HCT116 (cell line): ENCODE measurements around the gene MECP2. TPM values are rescaled to one million over a fixed set of nuclear protein-coding genes. Genes with fewer than 3 reads are reported as not detected.

ENCODE experiments used
- ATAC-seq: fragments of 200-7000 bp; cut with Tn5 transposase; 2 replicates; pipeline ENCODE4 v1.9.1; 2020; ENCODE audit warnings: mild to moderate bottlenecking, moderate library complexity
- BruUV-seq: library from RNA; stranded (reverse); fragments of 400-500 nt; replicated peaks from 2 replicates; lab custom pipeline; 2021; lab: Mats Ljungman, UMichigan
- CTCF ChIA-PET: fragments of 300-600 bp; sonication (Branson Sonifier 250); formaldehyde crosslinking; loops from one replicate; lab custom pipeline; 2021; ENCODE audit warnings: antibody characterized with exemption; lab: Charles Lee
- POLR2A ChIA-PET: fragments of 300-600, 350-600 bp; sonication (Branson Sonifier 250); formaldehyde crosslinking; loops from one replicate; lab custom pipeline; 2021; ENCODE audit warnings: antibody characterized with exemption; lab: Charles Lee
- RAD21 ChIA-PET, 2 experiments: fragments of 300-600 bp; sonication (Branson Sonifier 250); formaldehyde crosslinking; loops; one replicate each; lab custom pipeline; 2023; ENCODE audit warnings: low total read pairs in 2 of 2; ENCODE audit not compliant: uncharacterized antibody in 2 of 2, unreplicated experiment in 2 of 2, low non-redundant PET in 1 of 2; lab: Charles Lee
- DNase-seq: peaks from one replicate; pipeline ENCODE4 v3.0.0-alpha.2; 2010; ENCODE audit warnings: low read depth, low spot score
- H2AFZ ChIP-seq: fragments of 200-600 bp; shearing (Covaris generic), sonication (generic); 2 replicates; pipeline ENCODE4 v1.6.1; 2017; ENCODE audit warnings: low read depth, mixed run types, mixed read lengths, antibody characterized with exemption, low read length; ENCODE audit not compliant: poor library complexity, severe bottlenecking
- H3K27ac ChIP-seq: 2 replicates; pipeline ENCODE4 v1.5.1; 2012; ENCODE audit warnings: low read depth, low read length
- H3K27me3 ChIP-seq: fragments of 200-600 bp; sonication (generic); 2 replicates; pipeline ENCODE4 v1.6.1; 2016; ENCODE audit warnings: mixed run types, low read length, mixed read lengths; ENCODE audit not compliant: insufficient read depth
- H3K36me3 ChIP-seq, 2 experiments: fragments of 200-500 bp in 1 of 2; fragments of 200-600 bp in 1 of 2; sonication (Bioruptor generic) in 1 of 2; sonication (generic) in 1 of 2; 2 replicates each; pipeline versions ENCODE4 v1.5.1 to v1.6.1; 2014 to 2016; ENCODE audit warnings: low read length in 2 of 2, inconsistent platforms in 1 of 2, mixed read lengths in 1 of 2, mixed run types in 1 of 2; ENCODE audit not compliant: insufficient read depth in 2 of 2, control insufficient read depth in 1 of 2
- H3K4me1 ChIP-seq, 2 experiments: fragments of 200-600 bp in 1 of 2; sonication (generic) in 1 of 2; 2 replicates each; pipeline versions ENCODE4 v1.5.1 to v1.6.1; 2012 to 2017; ENCODE audit warnings: low read length in 2 of 2, inconsistent platforms in 1 of 2, mild to moderate bottlenecking in 1 of 2, mixed read lengths in 1 of 2, mixed run types in 1 of 2, moderate library complexity in 1 of 2; ENCODE audit not compliant: insufficient read depth in 2 of 2, control insufficient read depth in 1 of 2
- H3K4me2 ChIP-seq: fragments of 200-600 bp; sonication (generic); 2 replicates; pipeline ENCODE4 v1.6.1; 2017; ENCODE audit warnings: mixed run types, low read length, mixed read lengths
- H3K4me3 ChIP-seq, 2 experiments: fragments of 200-600 bp in 1 of 2; sonication (generic) in 1 of 2; replicated peaks in 1 of 2; 2 replicates each; pipeline ENCODE4 v1.5.1; 2011 to 2016; ENCODE audit warnings: low read length in 2 of 2, control low read depth in 1 of 2, low read depth in 1 of 2, mild to moderate bottlenecking in 1 of 2, mixed read lengths in 1 of 2, mixed run types in 1 of 2
- H3K79me2 ChIP-seq: fragments of 200-600 bp; sonication (generic); 2 replicates; pipeline ENCODE4 v1.6.1; 2017; ENCODE audit warnings: mild to moderate bottlenecking, mixed run types, low read length, moderate library complexity, mixed read lengths; ENCODE audit not compliant: insufficient read depth
- H3K9ac ChIP-seq: fragments of 200-600 bp; sonication (generic); 2 replicates; pipeline ENCODE4 v1.6.1; 2016; ENCODE audit warnings: low read length, mixed read lengths
- H3K9me2 ChIP-seq: fragments of 200-600 bp; sonication (generic), shearing (Covaris generic); 2 replicates; pipeline ENCODE4 v1.6.1; 2017; ENCODE audit warnings: mixed run types, mild to moderate bottlenecking, moderate library complexity; ENCODE audit not compliant: insufficient read depth
- H3K9me3 ChIP-seq, 2 experiments: fragments of 200-500 bp in 1 of 2; fragments of 200-600 bp in 1 of 2; sonication (Bioruptor generic) in 1 of 2; sonication (generic) in 1 of 2; 2 replicates each; pipeline ENCODE4 v1.6.1; 2014 to 2017; ENCODE audit warnings: low read length in 2 of 2, mixed read lengths in 2 of 2, inconsistent platforms in 1 of 2, low read depth in 1 of 2, mild to moderate bottlenecking in 1 of 2, mixed run types in 1 of 2, moderate library complexity in 1 of 2; ENCODE audit not compliant: control insufficient read depth in 1 of 2, insufficient read depth in 1 of 2
- H4K20me1 ChIP-seq: fragments of 200-600 bp; sonication (generic), shearing (Covaris generic); 2 replicates; pipeline ENCODE4 v1.6.1; 2017; ENCODE audit warnings: mixed run types, mild to moderate bottlenecking, moderate library complexity; ENCODE audit not compliant: insufficient read depth
- ATF3 ChIP-seq: IDR thresholded peaks from 2 replicates; pipeline ENCODE4 v1.6.1; 2012
- CBX3 ChIP-seq: IDR thresholded peaks from 2 replicates; pipeline ENCODE4 v1.6.1; 2012; ENCODE audit warnings: low read depth
- CEBPB ChIP-seq: IDR thresholded peaks from 2 replicates; pipeline ENCODE4 v1.6.1; 2012; ENCODE audit warnings: low read depth
- EGR1 ChIP-seq: IDR thresholded peaks from 2 replicates; pipeline ENCODE4 v1.6.1; 2012; ENCODE audit warnings: low read depth
- ELF1 ChIP-seq: IDR thresholded peaks from 2 replicates; pipeline ENCODE4 v1.6.1; 2012; ENCODE audit warnings: low read depth, borderline replicate concordance
- EZH2 ChIP-seq: fragments of 200-600 bp; sonication (generic); IDR thresholded peaks from 2 replicates; pipeline ENCODE4 v1.6.1; 2017; ENCODE audit warnings: antibody characterized with exemption, mixed run types
- FOSL1 ChIP-seq: IDR thresholded peaks from 2 replicates; pipeline ENCODE4 v1.6.1; 2012; ENCODE audit warnings: low read depth
- JUND ChIP-seq: IDR thresholded peaks from 2 replicates; pipeline ENCODE4 v1.6.1; 2012
- MAX ChIP-seq: IDR thresholded peaks from 2 replicates; pipeline ENCODE4 v1.6.1; 2012
- POLR2A ChIP-seq: IDR thresholded peaks from 2 replicates; pipeline ENCODE4 v1.7.0; 2011; ENCODE audit warnings: borderline replicate concordance; ENCODE audit not compliant: insufficient read depth, insufficient read length; ENCODE audit errors: extremely low read depth
- POLR2AphosphoS5 ChIP-seq: IDR thresholded peaks from 2 replicates; pipeline ENCODE4 v1.6.1; 2011; ENCODE audit warnings: mild to moderate bottlenecking, low read depth, low read length, moderate library complexity
- RAD21 ChIP-seq: IDR thresholded peaks from 2 replicates; pipeline ENCODE4 v1.6.1; 2012; ENCODE audit warnings: low read depth, mild to moderate bottlenecking
- REST ChIP-seq: IDR thresholded peaks from 2 replicates; pipeline ENCODE4 v1.6.1; 2012; ENCODE audit warnings: low read depth
- SIN3A ChIP-seq: IDR thresholded peaks from 2 replicates; pipeline ENCODE4 v1.6.1; 2012; ENCODE audit warnings: low read depth
- SRF ChIP-seq: IDR thresholded peaks from 2 replicates; pipeline ENCODE4 v1.6.1; 2012; ENCODE audit warnings: low read depth
- TCF7L2 ChIP-seq: IDR thresholded peaks from 2 replicates; pipeline ENCODE4 v1.7.0; 2011; ENCODE audit warnings: borderline replicate concordance, inconsistent platforms; ENCODE audit not compliant: insufficient read depth, insufficient read length; ENCODE audit errors: extremely low read depth
- YY1 ChIP-seq: IDR thresholded peaks from 2 replicates; pipeline ENCODE4 v1.6.1; 2011; ENCODE audit warnings: low read length, low read depth, moderate library complexity, mild to moderate bottlenecking; ENCODE audit not compliant: insufficient replicate concordance; ENCODE audit errors: extremely low read depth
- ZBTB33 ChIP-seq: IDR thresholded peaks from 2 replicates; pipeline ENCODE4 v1.6.1; 2011; ENCODE audit warnings: mild to moderate bottlenecking, low read length, moderate library complexity; ENCODE audit not compliant: insufficient replicate concordance; ENCODE audit errors: extremely low read depth
- ZNF274 ChIP-seq: fragments of 200-500 bp; sonication (Bioruptor generic); IDR thresholded peaks from 2 replicates; pipeline ENCODE4 v1.6.1; 2014; ENCODE audit warnings: mild to moderate bottlenecking, low read depth, low read length, inconsistent platforms
- intact Hi-C: fragments of 100-400 bp; cut with micrococcal nuclease; formaldehyde crosslinking; loops from 2 replicates; pipeline ENCODE4 v1.10.0; 2022
- total RNA-seq: library from RNA; stranded (reverse); gene quantifications from one replicate; pipeline ENCODE4 v1.2.1, GENCODE V29; 2021; ENCODE audit not compliant: unreplicated experiment

MECP2 gene
- total RNA-seq, 1 experiment from 2014 or later, result 32.4 TPM

GRCh38 chrX:153983321-153983801 lies 114.2 kb downstream of the MECP2 start:
- Histone ChIP-seq H4K20me1 (no peaks in the 10 kb centered on the region), H3K79me2 (no peaks in the 10 kb centered on the region), H3K9ac (no peak overlapping the region), H3K9me3 (no peaks in the 10 kb centered on the region), H3K4me2 (no peak overlapping the region), H3K27me3 (no peaks in the 10 kb centered on the region), H3K9me2 (no peaks in the 10 kb centered on the region), H3K27ac (no peak overlapping the region), H2AFZ (no peak overlapping the region), H3K36me3 (no peaks in the 10 kb centered on the region), H3K4me1 (no peaks in the 10 kb centered on the region), H3K4me3 (no peak overlapping the region)
- TF ChIP-seq RAD21 (no peak), FOSL1 (no peak), EGR1 (no peak), SRF (no peak), ZNF274 (no peak), POLR2A (no peak), ATF3 (no peak), EZH2 (no peak), TCF7L2 (no peak), SIN3A (no peak), CEBPB (no peak), ELF1 (no peak), REST (no peak), MAX (no peak), ZBTB33 (no peak), JUND (no peak), CBX3 (no peak), POLR2AphosphoS5 (no peak), YY1 (no peak)
- DNase-seq (no peak), ATAC-seq (no peak)
- RAD21 ChIA-PET, result no interaction called here
- CTCF ChIA-PET, result no interaction called here
- intact Hi-C loops, result no loop called here
- BruUV-seq, result no TSS peak
- POLR2A ChIA-PET, result no interaction called here
